GM12801 (cell line): ENCODE data around the gene SLCO2B1.

ENCODE experiments used
- CTCF ChIP-seq: IDR thresholded peaks from one replicate; pipeline ENCODE4 v1.5.1; 2011; ENCODE audit warnings: control low read depth; ENCODE audit not compliant: insufficient read length; ENCODE audit errors: extremely low read depth

The SLCO2B1 gene

DNA sequence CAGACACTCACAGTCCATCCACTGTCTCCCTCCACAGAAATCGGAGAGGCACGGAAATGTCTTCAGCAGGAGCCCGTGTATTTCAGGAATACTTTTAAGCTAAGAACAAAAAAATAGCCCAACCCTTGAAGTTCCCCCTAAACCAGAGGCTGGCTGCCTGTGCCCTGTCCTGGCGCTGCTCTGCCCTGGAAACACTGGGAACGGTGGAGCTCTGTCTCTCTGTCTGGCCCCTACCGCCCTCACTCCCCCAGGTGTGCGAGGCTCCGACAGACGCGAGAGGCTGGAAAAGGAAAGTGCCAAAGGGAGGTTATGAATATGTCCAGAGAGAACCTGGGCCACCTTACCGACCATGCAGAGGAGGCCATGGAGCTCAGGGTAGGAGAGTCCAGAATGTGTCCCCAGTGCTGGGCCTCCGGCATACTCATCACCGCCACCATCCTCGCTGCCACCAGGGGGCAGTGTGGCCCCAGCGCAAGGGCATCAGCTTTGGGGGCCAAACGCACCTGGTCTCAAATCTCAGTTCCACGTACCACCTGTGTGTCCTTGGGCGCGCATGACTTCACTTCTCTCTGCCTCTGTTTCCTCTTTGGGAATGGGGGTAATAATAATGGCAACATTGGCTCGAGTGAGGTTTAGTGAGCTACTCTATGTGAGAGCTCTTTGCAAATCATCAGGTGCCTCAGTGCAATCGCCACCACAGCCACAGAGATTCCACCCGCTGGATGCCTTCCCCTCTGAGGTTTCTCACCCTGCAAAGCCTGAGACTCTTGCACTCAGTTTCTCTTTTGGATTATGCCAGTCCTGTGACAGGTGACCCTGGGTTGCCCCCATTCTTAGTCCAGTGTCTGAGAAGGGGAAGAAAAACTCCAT lies 10.4 kb upstream of the SLCO2B1 start:
- peak; percentile 77 for TF ChIP-seq CTCF

- no peak for TF ChIP-seq CTCF
These were observed 9.7 kb upstream of the SLCO2B1 start for GRCh38 chr11:75141166-75141565.

- TF ChIP-seq CTCF = no peak
These were observed 8.0 kb upstream of the SLCO2B1 start for GRCh38 chr11:75142714-75143419.

GRCh38 chr11:75143420-75143731 lies 7.5 kb upstream of the SLCO2B1 start:
- no peak for TF ChIP-seq CTCF

GRCh38 chr11:75144716-75145014 lies 6.2 kb upstream of the SLCO2B1 start:
- TF ChIP-seq CTCF = no peak

DNA sequence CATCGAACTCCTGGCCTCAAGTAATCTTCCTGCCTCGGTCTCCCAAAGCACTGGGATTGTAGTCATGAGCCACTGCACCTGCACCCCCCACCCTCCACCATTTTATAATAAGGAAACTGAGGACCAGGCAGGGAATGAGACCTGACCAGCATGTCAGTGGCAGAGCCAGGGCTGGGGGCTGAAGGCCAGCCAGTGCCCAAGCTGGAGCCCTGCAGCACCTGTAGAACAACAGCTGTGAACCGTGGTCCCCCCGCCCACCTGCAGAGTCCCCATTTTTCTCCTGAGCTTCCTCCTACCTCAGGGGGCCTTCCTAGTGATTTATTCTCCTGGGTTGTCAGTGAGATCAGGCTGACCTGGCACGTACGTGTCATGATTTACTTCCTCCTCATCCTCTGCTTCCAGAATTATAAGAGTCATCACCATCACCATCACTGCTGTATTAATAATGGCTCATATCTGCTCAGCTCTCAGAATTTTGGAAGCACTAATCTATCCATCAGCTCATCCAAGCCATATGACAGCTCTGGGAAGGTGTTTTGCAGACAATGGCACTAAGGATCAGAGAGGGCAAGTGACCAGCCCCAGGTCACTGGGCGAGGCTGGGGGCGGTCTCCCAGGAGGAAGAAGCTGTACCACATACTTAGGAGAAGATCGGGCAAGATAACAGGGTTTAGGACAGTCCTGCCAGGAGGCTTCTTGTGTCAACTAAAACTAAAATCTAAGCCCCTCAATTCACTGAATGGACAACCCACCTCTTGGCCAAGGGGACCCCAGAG lies 5.5 kb upstream of the SLCO2B1 start:
- no peak for TF ChIP-seq CTCF

DNA sequence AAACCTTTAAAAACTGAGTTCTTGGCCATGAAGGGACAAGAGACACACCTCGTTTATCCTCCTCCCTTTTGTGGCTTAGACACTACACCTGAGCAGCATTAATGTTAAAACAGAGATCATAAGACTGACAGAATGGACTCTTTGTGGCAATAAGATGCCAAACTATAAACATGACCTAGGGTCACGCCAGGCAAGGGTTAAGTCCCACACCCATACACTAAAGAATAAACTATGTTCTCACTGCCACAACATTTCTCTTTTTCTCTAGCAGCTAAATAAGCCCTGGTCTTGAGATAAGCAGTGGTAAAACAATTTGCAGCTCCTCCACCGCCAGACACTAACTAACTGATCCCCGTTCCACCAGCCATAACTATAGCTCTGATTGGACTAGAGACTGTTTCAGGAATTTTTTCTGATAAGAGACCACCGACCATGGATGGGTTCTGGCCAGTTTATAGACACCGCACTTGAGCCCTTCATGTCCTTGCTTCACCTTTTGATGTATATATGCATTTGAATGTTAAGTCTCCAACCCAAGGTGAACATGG lies 4.9 kb upstream of the SLCO2B1 start:
- no peak for TF ChIP-seq CTCF
